GM06990 (cell line): ENCODE measurements around the gene PIEZO1.
"Not testable (repeated sequence)": the region's sequence is repeated elsewhere in the genome, so short reads cannot be mapped to it uniquely, and the experiment has no call there.

Source experiments
- DNase-seq: peaks from one replicate; pipeline ENCODE4 v3.0.0-alpha.2; 2011; ENCODE audit not compliant: insufficient read length; ENCODE audit errors: extremely low read depth
- H3K27me3 ChIP-seq: replicated peaks from 2 replicates; pipeline ENCODE4 v1.6.0; 2011; ENCODE audit warnings: low read length; ENCODE audit not compliant: control insufficient read depth, insufficient read depth
- H3K36me3 ChIP-seq: 2 replicates; pipeline ENCODE4 v1.5.1; 2011; ENCODE audit warnings: low read length; ENCODE audit not compliant: control insufficient read depth, insufficient read depth
- H3K4me3 ChIP-seq: replicated peaks from 2 replicates; pipeline ENCODE4 v1.5.1; 2011; ENCODE audit warnings: low read depth, mild to moderate bottlenecking, control low read depth, low read length
- TF ChIP-seq, protein P1 (sequence below): IDR thresholded peaks from 2 replicates; pipeline ENCODE4 v1.5.1; 2011; ENCODE audit warnings: low read length, control low read depth, mild to moderate bottlenecking, inconsistent platforms; ENCODE audit not compliant: insufficient read depth, poor library complexity, severe bottlenecking

The PIEZO1 gene

DNA sequence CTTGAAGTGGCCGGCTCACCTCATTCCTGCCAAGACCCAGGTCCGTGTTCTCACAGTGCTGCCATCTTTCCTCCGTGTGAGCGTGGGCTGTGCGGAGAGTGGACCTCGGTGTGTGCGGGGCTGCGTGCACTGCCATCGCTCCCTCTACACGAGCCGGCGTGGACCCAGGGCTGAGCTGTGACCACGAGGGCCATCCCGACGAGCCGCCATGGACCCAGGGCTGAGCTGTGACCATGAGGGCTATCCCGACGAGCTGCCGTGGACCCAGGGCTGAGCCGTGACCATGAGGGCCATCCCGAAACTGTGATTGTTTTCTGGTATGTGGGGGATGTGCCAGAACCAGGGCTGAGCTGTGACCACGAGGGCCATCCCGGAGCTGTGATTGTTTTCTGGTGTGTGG, 113.2 kb downstream of the PIEZO1 start:
- H3K27me3 ChIP-seq = no peaks in the 10 kb centered on the region
- no peaks in the 10 kb centered on the region; the same call in none of the 2 replicates for H3K36me3 ChIP-seq
- DNase-seq = no peak
- TF ChIP-seq, protein P1, sequence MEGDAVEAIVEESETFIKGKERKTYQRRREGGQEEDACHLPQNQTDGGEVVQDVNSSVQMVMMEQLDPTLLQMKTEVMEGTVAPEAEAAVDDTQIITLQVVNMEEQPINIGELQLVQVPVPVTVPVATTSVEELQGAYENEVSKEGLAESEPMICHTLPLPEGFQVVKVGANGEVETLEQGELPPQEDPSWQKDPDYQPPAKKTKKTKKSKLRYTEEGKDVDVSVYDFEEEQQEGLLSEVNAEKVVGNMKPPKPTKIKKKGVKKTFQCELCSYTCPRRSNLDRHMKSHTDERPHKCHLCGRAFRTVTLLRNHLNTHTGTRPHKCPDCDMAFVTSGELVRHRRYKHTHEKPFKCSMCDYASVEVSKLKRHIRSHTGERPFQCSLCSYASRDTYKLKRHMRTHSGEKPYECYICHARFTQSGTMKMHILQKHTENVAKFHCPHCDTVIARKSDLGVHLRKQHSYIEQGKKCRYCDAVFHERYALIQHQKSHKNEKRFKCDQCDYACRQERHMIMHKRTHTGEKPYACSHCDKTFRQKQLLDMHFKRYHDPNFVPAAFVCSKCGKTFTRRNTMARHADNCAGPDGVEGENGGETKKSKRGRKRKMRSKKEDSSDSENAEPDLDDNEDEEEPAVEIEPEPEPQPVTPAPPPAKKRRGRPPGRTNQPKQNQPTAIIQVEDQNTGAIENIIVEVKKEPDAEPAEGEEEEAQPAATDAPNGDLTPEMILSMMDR = no peak
- H3K4me3 ChIP-seq = no peak overlapping the region

DNA sequence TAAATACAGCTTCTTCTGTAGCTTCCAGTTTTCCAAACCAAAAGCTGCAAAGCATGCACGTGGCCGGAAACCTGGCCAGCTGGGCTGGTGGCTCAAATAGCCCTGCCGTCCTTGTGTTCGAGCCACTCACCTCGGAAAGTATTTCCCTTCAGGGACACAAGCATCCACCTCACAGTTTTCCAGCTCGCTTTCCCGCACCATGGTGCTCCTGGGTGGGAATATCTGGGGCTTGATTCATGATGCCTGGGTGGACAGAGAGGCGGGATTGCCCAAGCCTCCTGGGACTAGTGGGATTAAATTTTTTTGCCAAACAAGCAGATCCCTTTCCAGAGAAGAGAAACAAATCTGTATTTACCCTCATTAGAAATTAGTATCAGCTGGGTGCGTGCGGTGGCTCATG, 115.0 kb downstream of the PIEZO1 start:
- Histone ChIP-seq H3K27me3 (no peaks in the 10 kb centered on the region), H3K36me3 (no peaks in the 10 kb centered on the region; the same call in none of the 2 replicates), H3K4me3 (no peak overlapping the region)
- no peak for DNase-seq
- TF ChIP-seq, protein P1 = no peak

DNA sequence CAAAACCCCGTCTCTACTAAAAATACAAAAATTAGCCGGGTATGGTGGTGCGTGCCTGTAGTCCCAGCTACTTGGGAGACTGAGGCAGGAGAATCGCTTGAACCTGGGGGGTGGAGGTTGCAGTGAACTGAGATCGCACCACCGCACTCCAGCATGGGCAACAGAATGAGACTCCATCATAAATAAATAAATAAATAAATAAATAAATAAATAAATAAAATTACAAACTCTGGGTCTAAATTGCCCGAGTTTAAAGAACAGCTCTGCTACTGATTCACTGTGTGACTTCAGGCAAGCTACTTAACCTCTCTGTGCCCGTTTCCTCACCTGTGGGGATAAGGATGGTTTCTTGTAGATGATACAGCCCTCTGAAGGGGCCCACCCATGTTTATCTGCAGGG, 115.5 kb downstream of the PIEZO1 start:
- not testable (repeated sequence) for H3K36me3 ChIP-seq, H3K4me3 ChIP-seq, DNase-seq, H3K27me3 ChIP-seq

DNA sequence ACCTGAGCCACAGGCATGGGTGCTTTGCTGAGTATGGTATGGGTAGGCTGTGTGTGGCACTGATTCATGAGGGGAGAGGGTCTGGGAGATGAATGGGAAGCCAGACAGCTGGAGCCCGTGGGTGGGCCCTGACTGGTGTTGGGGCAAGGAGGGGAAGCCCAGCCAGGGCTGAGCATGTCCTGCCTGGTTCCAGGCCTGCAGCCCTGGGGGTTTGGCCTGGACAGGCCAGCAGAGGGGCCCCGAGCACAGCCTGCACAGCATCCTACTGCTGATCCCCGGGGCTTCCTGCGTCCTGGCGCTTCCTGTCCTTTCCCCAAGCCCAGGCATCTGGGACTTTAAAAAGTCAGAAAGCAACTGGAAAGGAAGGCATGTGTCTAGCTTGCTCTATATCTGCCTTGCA, 117.6 kb downstream of the PIEZO1 start:
- TF ChIP-seq, protein P1 = no peak
- no peaks in the 10 kb centered on the region; the same call in none of the 2 replicates for H3K36me3 ChIP-seq
- H3K4me3 ChIP-seq = no peak overlapping the region
- DNase-seq = no peak
- H3K27me3 ChIP-seq = no peaks in the 10 kb centered on the region

DNA sequence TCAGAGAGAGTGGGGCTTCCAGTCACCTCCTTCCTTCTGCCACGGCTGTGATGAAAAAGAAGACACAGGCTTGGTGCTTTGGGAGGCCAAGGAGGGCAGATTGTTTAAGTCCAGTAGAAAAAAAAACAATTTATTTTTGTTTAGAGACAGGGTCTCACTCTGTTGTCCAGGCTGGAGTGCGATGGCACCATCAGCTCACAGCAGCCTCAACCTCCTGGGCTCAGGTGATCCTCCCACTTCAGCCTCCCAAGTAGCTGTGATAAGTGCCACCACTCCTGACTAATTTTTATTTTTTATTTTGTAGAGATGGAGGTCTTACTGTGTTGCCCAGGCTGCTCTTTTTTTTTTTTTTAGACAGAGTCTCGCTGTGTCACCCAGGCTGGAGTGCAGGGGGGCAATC, 119.5 kb downstream of the PIEZO1 start:
- TF ChIP-seq, protein P1 = no peak
- no peaks in the 10 kb centered on the region for H3K27me3 ChIP-seq
- no peak overlapping the region for H3K4me3 ChIP-seq
- no peak for DNase-seq
- no peaks in the 10 kb centered on the region; the same call in 1 of the 2 replicates for H3K36me3 ChIP-seq
